Peyer's patch (tissue), 4 donors: ENCODE data around the gene SMYD3. TPM values are rescaled to one million over a fixed set of nuclear protein-coding genes. Genes with fewer than 3 reads are reported as not detected.

ENCODE experiments used
- DNase-seq, 3 donors: peaks; one replicate each; pipeline ENCODE4 v3.0.0-alpha.2; 2017 to 2019
- H3K27ac ChIP-seq, 4 donors: fragments of 200-600 bp; sonication (generic); one replicate each; pipeline ENCODE4 v1.5.1; 2016 to 2019
- H3K27me3 ChIP-seq, 2 donors: fragments of 200-600 bp; sonication (generic); one replicate each; pipeline ENCODE4 v1.5.1; 2019
- H3K36me3 ChIP-seq, 3 donors: fragments of 200-600 bp; sonication (generic); one replicate each; pipeline ENCODE4 v1.5.1; 2016 to 2019
- H3K4me1 ChIP-seq, 4 donors: fragments of 200-600 bp; sonication (generic); one replicate each; pipeline ENCODE4 v1.5.1; 2016 to 2019
- H3K4me3 ChIP-seq, 4 donors: fragments of 200-600 bp; sonication (generic); 1 replicate in 3 of 4; 2 replicates in 1 of 4; pipeline ENCODE4 v1.5.1; 2016 to 2019; ENCODE audit warnings: mild to moderate bottlenecking in 1 of 4
- H3K9me3 ChIP-seq, 4 donors: fragments of 200-600 bp; sonication (generic); one replicate each; pipeline ENCODE4 v1.5.1; 2016 to 2019; ENCODE audit warnings: mild to moderate bottlenecking in 1 of 4
- CTCF ChIP-seq, 6 experiments: fragments of 450-650 bp in 4 of 6; fragments of 200-600 bp in 2 of 6; sonication (generic) in 1 of 6; IDR thresholded peaks; one replicate each; pipeline ENCODE4 v1.5.1; 2017 to 2019; ENCODE audit warnings: antibody characterized with exemption in 6 of 6, mild to moderate bottlenecking in 3 of 6, moderate library complexity in 1 of 6
- POLR2A ChIP-seq, 2 donors: fragments of 450-650 bp; IDR thresholded peaks; one replicate each; pipeline ENCODE4 v1.5.1; 2017; ENCODE audit warnings: antibody characterized with exemption in 2 of 2, mild to moderate bottlenecking in 2 of 2, moderate library complexity in 2 of 2
- total RNA-seq, 4 donors: library from RNA; depleted of rRNA; stranded (reverse); fragments of >200 nt; gene quantifications; one replicate each; pipeline ENCODE4 v1.1.0, GENCODE V29; 2016

SMYD3 gene
- total RNA-seq, 4 donors from 2014 or later, result 19.8 to 55.3 (median 26.9) TPM

DNA sequence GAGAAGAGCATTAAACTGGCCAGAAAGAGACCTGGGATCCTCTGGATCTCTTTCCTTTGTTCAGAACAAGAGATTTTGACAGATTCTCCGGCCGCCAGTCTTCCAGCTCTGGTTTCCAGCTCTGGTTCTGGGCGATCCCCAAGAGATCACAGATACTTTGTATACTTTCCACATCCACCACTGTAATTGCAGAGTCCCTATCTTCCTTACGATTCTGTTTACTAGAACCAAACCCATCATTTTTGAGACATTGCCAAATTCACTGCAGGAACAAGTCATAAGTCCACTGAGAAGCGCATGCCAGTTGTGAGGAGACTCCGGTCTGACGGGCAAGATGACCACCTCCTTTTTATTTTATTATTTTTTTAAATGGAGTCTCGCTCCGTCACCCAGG lies 505.2 kb downstream of the SMYD3 start:
- no peak overlapping the region for H3K27ac ChIP-seq

DNA sequence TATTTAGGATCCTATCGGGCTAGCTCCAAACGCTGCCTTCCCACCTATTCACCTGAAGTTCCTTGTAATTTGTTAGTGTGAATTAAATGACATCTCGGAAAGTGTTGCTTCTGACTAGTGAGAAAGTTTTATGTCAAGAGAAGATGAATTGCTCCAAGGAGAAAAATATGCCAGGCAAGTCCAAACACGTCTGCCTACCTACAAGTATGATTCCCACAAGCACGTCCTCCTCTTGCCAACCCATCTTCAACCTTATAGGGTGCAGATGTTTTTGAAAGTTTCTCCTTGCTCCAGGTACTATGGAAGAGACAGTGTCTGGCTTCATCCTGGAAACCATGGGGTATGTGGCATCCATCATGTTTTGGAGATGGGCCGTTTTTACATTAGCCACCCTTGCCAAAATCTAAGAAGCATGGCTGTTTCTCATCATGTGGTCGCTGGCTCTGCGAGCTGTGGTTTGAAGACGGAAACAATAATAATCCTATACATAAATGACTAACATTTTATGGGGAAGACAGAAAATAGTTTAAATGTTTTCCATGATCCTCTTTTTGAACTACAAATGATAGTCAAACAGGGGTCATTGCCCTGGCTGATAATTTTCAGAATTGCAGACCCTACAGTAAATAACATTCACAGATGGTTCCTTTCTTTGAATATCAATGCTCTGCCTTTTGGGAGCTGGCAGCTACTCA lies 505.8 kb downstream of the SMYD3 start:
- no peak for DNase-seq
- H3K27ac ChIP-seq, result no peak overlapping the region

More for the DNA sequence above, 505.2 kb downstream of the SMYD3 start:
- Histone ChIP-seq H3K4me3 (no peak overlapping the region), H3K27me3 (no peaks in the 10 kb centered on the region), H3K4me1 (peaks cover 0 to 7% (median 2%) of the 10 kb centered on the region in 4 donors), H3K36me3 (no peaks in the 10 kb centered on the region), H3K9me3 (no peaks in the 10 kb centered on the region)
- no peak for TF ChIP-seq CTCF (IDR thresholded peaks at IDR 0.05)
- no peak for TF ChIP-seq POLR2A (IDR thresholded peaks at IDR 0.05)
- no peak for DNase-seq

GRCh38 chr1:246000638-246001015 lies 506.5 kb downstream of the SMYD3 start:
- no peak for DNase-seq

More for the DNA sequence above, 505.8 kb downstream of the SMYD3 start:
- TF ChIP-seq POLR2A (IDR thresholded peaks at IDR 0.05) (no peak), CTCF (IDR thresholded peaks at IDR 0.05) (no peak)
- Histone ChIP-seq H3K27me3 (no peaks in the 10 kb centered on the region), H3K4me1 (peaks cover 0 to 7% (median 2%) of the 10 kb centered on the region in 4 donors), H3K36me3 (no peaks in the 10 kb centered on the region), H3K4me3 (no peak overlapping the region), H3K9me3 (no peaks in the 10 kb centered on the region)

GRCh38 chr1:245999697-246000637 lies 507.1 kb downstream of the SMYD3 start:
- H3K36me3 ChIP-seq, result no peaks in the 10 kb centered on the region
- no peaks in the 10 kb centered on the region for H3K27me3 ChIP-seq
- no peak for DNase-seq
- H3K4me1 ChIP-seq, result peaks cover 0 to 6% (median 2%) of the 10 kb centered on the region in 4 donors
- TF ChIP-seq CTCF (IDR thresholded peaks at IDR 0.05) (no peak), POLR2A (IDR thresholded peaks at IDR 0.05) (no peak)
- no peak overlapping the region for H3K27ac ChIP-seq
- no peaks in the 10 kb centered on the region for H3K9me3 ChIP-seq
- no peak overlapping the region for H3K4me3 ChIP-seq

More at GRCh38 chr1:246000638-246001015, 506.5 kb downstream of the SMYD3 start:
- no peaks in the 10 kb centered on the region for H3K36me3 ChIP-seq
- H3K4me1 ChIP-seq, result peaks cover 0 to 7% (median 2%) of the 10 kb centered on the region in 4 donors
- H3K27ac ChIP-seq, result no peak overlapping the region
- TF ChIP-seq POLR2A (IDR thresholded peaks at IDR 0.05) (no peak), CTCF (IDR thresholded peaks at IDR 0.05) (no peak)
- H3K9me3 ChIP-seq, result no peaks in the 10 kb centered on the region
- H3K4me3 ChIP-seq, result no peak overlapping the region
- H3K27me3 ChIP-seq, result no peaks in the 10 kb centered on the region

GRCh38 chr1:245997471-245998258 lies 509.4 kb downstream of the SMYD3 start:
- Histone ChIP-seq H3K9me3 (no peaks in the 10 kb centered on the region), H3K4me1 (no peaks in the 10 kb centered on the region), H3K4me3 (no peak overlapping the region), H3K36me3 (no peaks in the 10 kb centered on the region), H3K27ac (no peak overlapping the region), H3K27me3 (no peaks in the 10 kb centered on the region)
- TF ChIP-seq POLR2A (IDR thresholded peaks at IDR 0.05) (no peak), CTCF (IDR thresholded peaks at IDR 0.05) (no peak)
- no peak for DNase-seq
